ENCODE results near the gene IFT43.

IFT43 gene

GRCh38 chr14:76051717-76052465 lies 66.3 kb downstream of the IFT43 start:
- no peak overlapping the region for H3K9ac ChIP-seq (ENCODE audit: low read length in 2 of 2)
- H3K27ac ChIP-seq (ENCODE audit: low read length): no peak overlapping the region
- H3K27me3 ChIP-seq (ENCODE audit: control insufficient read depth in 1 of 2, insufficient read depth in 2 of 2, low read length in 2 of 2): no peaks in the 10 kb centered on the region
- H3K4me3 ChIP-seq (ENCODE audit: low read length in 2 of 2): no peak overlapping the region
- peaks cover 2% of the 10 kb centered on the region for H3K4me1 ChIP-seq (ENCODE audit: control insufficient read depth, insufficient read depth, low read length)
- no peaks in the 10 kb centered on the region for H3K36me3 ChIP-seq (ENCODE audit: control insufficient read depth in 2 of 2, insufficient read depth in 2 of 2, low read length in 2 of 2)
- no peaks in the 10 kb centered on the region for H3K9me3 ChIP-seq (ENCODE audit: control insufficient read depth in 2 of 2, low read length in 2 of 2)

DNA sequence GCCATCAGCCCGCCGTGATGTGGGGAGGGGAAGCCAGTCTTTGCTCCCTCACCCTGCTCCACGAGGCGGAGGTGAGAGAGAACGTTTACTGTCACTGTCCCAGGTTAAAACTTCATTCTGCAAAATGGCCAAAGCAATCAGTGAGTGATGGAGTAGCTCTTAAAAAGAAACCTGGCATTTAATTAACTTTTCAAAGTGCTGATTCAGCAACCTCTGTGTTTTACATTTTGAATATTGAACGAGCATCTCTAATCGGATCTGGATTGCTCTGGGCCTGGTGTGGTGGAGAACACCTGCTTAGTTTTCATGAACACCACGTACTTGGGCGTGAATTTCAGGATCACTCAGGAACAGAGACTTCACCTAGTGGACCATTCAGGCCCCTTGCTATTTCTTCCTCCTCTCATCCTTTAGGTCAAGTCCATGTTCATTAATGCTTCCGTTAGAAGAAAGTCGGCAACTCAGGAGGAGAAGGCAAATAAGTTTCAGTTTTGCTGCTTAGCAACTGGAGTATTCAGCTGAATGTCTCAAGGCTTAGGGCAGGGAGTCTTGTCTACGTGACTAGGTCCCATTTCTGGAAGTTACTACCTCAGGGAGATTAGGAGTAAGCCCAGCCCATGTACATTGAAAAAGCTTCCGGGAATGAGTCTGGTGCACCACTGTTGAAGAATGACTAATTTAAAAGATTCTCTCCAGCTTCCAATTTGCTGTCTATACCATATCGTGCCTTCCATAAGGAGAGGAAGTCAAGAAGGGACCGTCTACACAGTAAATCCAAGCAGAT lies 68.2 kb downstream of the IFT43 start:
- no peak overlapping the region for H3K9ac ChIP-seq (ENCODE audit: low read length in 2 of 2)
- no peaks in the 10 kb centered on the region for H3K27me3 ChIP-seq (ENCODE audit: control insufficient read depth in 1 of 2, insufficient read depth in 2 of 2, low read length in 2 of 2)
- peaks cover 0 to 2% of the 10 kb centered on the region in 2 donors for H3K36me3 ChIP-seq (ENCODE audit: control insufficient read depth in 2 of 2, insufficient read depth in 2 of 2, low read length in 2 of 2)
- H3K9me3 ChIP-seq (ENCODE audit: control insufficient read depth in 2 of 2, low read length in 2 of 2): no peaks in the 10 kb centered on the region
- no peak overlapping the region for H3K27ac ChIP-seq (ENCODE audit: low read length)
- no peak overlapping the region for H3K4me3 ChIP-seq (ENCODE audit: low read length in 2 of 2)
- H3K4me1 ChIP-seq (ENCODE audit: control insufficient read depth, insufficient read depth, low read length): peaks cover 2% of the 10 kb centered on the region

DNA sequence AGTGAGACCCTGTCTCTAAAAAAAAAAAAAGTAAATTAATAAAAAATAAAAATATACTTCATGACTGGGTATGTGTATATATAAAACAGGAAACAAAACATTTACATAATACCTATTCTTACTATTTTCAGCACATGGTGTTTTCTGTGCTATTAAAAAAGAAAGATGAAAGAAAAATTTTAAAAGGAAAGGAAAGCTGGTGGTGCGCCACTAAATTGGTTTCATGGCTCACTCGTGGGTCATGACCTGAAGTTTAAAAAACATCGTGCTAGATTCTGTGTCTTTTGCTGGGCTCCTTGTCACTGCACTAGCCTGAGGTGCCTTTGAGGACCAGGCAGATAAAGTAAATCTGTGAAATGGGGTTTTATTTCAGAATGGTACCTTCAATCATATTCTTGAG lies 69.8 kb downstream of the IFT43 start:
- Histone ChIP-seq H3K36me3 (ENCODE audit: control insufficient read depth in 2 of 2, insufficient read depth in 2 of 2, low read length in 2 of 2) (peaks cover 7 to 9% of the 10 kb centered on the region in 2 donors), H3K4me3 (ENCODE audit: low read length in 2 of 2) (no peak overlapping the region), H3K9ac (ENCODE audit: low read length in 2 of 2) (no peak overlapping the region), H3K27me3 (ENCODE audit: control insufficient read depth in 1 of 2, insufficient read depth in 2 of 2, low read length in 2 of 2) (no peaks in the 10 kb centered on the region), H3K9me3 (ENCODE audit: control insufficient read depth in 2 of 2, low read length in 2 of 2) (no peaks in the 10 kb centered on the region), H3K4me1 (ENCODE audit: control insufficient read depth, insufficient read depth, low read length) (peaks cover 2% of the 10 kb centered on the region), H3K27ac (ENCODE audit: low read length) (no peak overlapping the region)

DNA sequence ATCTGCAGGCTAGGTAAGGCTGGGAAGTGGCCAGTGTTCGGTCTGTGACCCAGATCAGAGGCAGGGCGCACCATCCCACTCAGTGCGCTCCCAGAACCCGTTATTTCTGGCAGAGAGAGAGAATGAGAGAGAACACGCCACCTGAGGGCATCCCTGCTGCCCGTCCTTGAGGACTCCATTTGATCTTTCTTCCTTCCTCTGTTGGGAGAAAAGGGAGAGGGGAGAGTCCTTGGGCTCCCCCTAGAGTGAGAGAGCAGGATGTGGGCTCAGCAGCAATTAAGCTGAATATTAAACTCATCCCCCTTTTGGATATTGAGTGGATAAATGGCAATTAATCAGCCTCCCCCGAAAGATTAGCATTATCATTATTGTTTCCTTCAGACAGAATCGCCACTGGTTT lies 70.6 kb downstream of the IFT43 start:
- H3K36me3 ChIP-seq (ENCODE audit: control insufficient read depth in 2 of 2, insufficient read depth in 2 of 2, low read length in 2 of 2): peaks cover 7 to 9% of the 10 kb centered on the region in 2 donors
- H3K4me3 ChIP-seq (ENCODE audit: low read length in 2 of 2): no peak overlapping the region
- no peaks in the 10 kb centered on the region for H3K27me3 ChIP-seq (ENCODE audit: control insufficient read depth in 1 of 2, insufficient read depth in 2 of 2, low read length in 2 of 2)
- H3K27ac ChIP-seq (ENCODE audit: low read length): no peak overlapping the region
- no peak overlapping the region for H3K9ac ChIP-seq (ENCODE audit: low read length in 2 of 2)
- no peaks in the 10 kb centered on the region for H3K9me3 ChIP-seq (ENCODE audit: control insufficient read depth in 2 of 2, low read length in 2 of 2)
- peaks cover 2% of the 10 kb centered on the region for H3K4me1 ChIP-seq (ENCODE audit: control insufficient read depth, insufficient read depth, low read length)

GRCh38 chr14:76057914-76058313 lies 72.4 kb downstream of the IFT43 start:
- H3K4me1 ChIP-seq (ENCODE audit: control insufficient read depth, insufficient read depth, low read length): peaks cover 2% of the 10 kb centered on the region
- no peaks in the 10 kb centered on the region for H3K9me3 ChIP-seq (ENCODE audit: control insufficient read depth in 2 of 2, low read length in 2 of 2)
- no peak overlapping the region for H3K27ac ChIP-seq (ENCODE audit: low read length)
- no peaks in the 10 kb centered on the region for H3K27me3 ChIP-seq (ENCODE audit: control insufficient read depth in 1 of 2, insufficient read depth in 2 of 2, low read length in 2 of 2)
- H3K9ac ChIP-seq (ENCODE audit: low read length in 2 of 2): no peak overlapping the region
- H3K36me3 ChIP-seq (ENCODE audit: control insufficient read depth in 2 of 2, insufficient read depth in 2 of 2, low read length in 2 of 2): peaks cover 7 to 9% of the 10 kb centered on the region in 2 donors
- H3K4me3 ChIP-seq (ENCODE audit: low read length in 2 of 2): no peak overlapping the region

- Histone ChIP-seq H3K4me3 (ENCODE audit: low read length in 2 of 2) (no peak overlapping the region), H3K36me3 (ENCODE audit: control insufficient read depth in 2 of 2, insufficient read depth in 2 of 2, low read length in 2 of 2) (peaks cover 18 to 19% of the 10 kb centered on the region in 2 donors), H3K27me3 (ENCODE audit: control insufficient read depth in 1 of 2, insufficient read depth in 2 of 2, low read length in 2 of 2) (no peaks in the 10 kb centered on the region), H3K4me1 (ENCODE audit: control insufficient read depth, insufficient read depth, low read length) (no peaks in the 10 kb centered on the region), H3K27ac (ENCODE audit: low read length) (no peak overlapping the region), H3K9ac (ENCODE audit: low read length in 2 of 2) (no peak overlapping the region), H3K9me3 (ENCODE audit: control insufficient read depth in 2 of 2, low read length in 2 of 2) (no peaks in the 10 kb centered on the region)
These were observed 77.8 kb downstream of the IFT43 start for GRCh38 chr14:76063327-76063726.

DNA sequence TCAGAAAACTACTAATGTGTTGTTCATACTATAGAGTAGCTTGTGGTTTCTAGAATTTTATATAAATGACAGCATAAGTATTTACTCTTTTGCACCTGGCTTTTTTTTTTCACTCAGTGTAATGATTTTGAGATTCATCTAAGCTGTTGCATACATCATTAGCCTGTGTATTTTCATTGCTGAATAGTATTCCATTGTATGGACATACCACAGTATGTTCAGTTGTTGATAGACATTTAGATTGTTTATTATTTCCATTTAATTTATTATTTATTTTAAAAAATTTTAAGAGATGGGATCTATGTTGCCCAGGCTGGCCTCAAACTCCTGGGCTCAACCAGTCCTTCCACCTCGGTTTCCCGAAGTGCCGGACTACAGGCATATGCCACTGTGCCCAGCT lies 80.0 kb downstream of the IFT43 start:
- Histone ChIP-seq H3K27me3 (ENCODE audit: control insufficient read depth in 1 of 2, insufficient read depth in 2 of 2, low read length in 2 of 2) (no peaks in the 10 kb centered on the region), H3K4me3 (ENCODE audit: low read length in 2 of 2) (no peak overlapping the region), H3K9me3 (ENCODE audit: control insufficient read depth in 2 of 2, low read length in 2 of 2) (no peaks in the 10 kb centered on the region), H3K4me1 (ENCODE audit: control insufficient read depth, insufficient read depth, low read length) (no peaks in the 10 kb centered on the region), H3K27ac (ENCODE audit: low read length) (no peak overlapping the region), H3K36me3 (ENCODE audit: control insufficient read depth in 2 of 2, insufficient read depth in 2 of 2, low read length in 2 of 2) (peaks cover 16 to 17% of the 10 kb centered on the region in 2 donors), H3K9ac (ENCODE audit: low read length in 2 of 2) (no peak overlapping the region)

- Histone ChIP-seq H3K4me3 (ENCODE audit: low read length in 2 of 2) (no peak overlapping the region), H3K36me3 (ENCODE audit: control insufficient read depth in 2 of 2, insufficient read depth in 2 of 2, low read length in 2 of 2) (peaks cover 21 to 28% of the 10 kb centered on the region in 2 donors), H3K9ac (ENCODE audit: low read length in 2 of 2) (no peak overlapping the region), H3K4me1 (ENCODE audit: control insufficient read depth, insufficient read depth, low read length) (no peaks in the 10 kb centered on the region), H3K9me3 (ENCODE audit: control insufficient read depth in 2 of 2, low read length in 2 of 2) (no peaks in the 10 kb centered on the region), H3K27me3 (ENCODE audit: control insufficient read depth in 1 of 2, insufficient read depth in 2 of 2, low read length in 2 of 2) (no peaks in the 10 kb centered on the region), H3K27ac (ENCODE audit: low read length) (no peak overlapping the region)
These were observed 82.0 kb downstream of the IFT43 start for GRCh38 chr14:76067536-76067935.

GRCh38 chr14:76073717-76074116 lies 88.2 kb downstream of the IFT43 start:
- H3K9me3 ChIP-seq (ENCODE audit: control insufficient read depth in 2 of 2, low read length in 2 of 2): no peaks in the 10 kb centered on the region
- H3K4me3 ChIP-seq (ENCODE audit: low read length in 2 of 2): no peak overlapping the region
- peaks cover 13 to 14% of the 10 kb centered on the region in 2 donors for H3K36me3 ChIP-seq (ENCODE audit: control insufficient read depth in 2 of 2, insufficient read depth in 2 of 2, low read length in 2 of 2)
- no peak overlapping the region for H3K27ac ChIP-seq (ENCODE audit: low read length)
- no peaks in the 10 kb centered on the region for H3K27me3 ChIP-seq (ENCODE audit: control insufficient read depth in 1 of 2, insufficient read depth in 2 of 2, low read length in 2 of 2)
- no peak overlapping the region for H3K9ac ChIP-seq (ENCODE audit: low read length in 2 of 2)
- no peaks in the 10 kb centered on the region for H3K4me1 ChIP-seq (ENCODE audit: control insufficient read depth, insufficient read depth, low read length)

DNA sequence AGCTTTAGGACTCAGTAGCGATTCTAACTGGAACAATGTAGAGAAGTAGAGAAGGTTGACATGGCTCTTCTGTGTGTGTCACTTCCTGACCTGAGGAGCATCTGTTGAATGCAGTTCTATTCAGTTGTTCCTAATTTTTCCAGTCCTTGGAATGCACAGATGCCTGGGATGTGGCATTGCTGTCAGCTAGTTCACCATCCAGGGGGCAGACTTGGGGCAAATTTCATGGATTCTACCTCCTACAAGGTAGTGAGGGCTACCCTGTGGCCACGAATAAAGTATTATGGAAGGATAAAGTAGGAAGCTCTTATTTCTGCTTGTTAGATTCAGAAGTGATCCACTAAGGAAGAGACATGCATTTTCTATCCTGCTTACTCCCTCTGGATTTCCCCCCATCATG lies 91.8 kb downstream of the IFT43 start:
- Histone ChIP-seq H3K36me3 (ENCODE audit: control insufficient read depth in 2 of 2, insufficient read depth in 2 of 2, low read length in 2 of 2) (peaks cover 5 to 12% of the 10 kb centered on the region in 2 donors), H3K9ac (ENCODE audit: low read length in 2 of 2) (no peak overlapping the region)

GRCh38 chr14:76078501-76078900 lies 92.9 kb downstream of the IFT43 start:
- no peak overlapping the region for H3K9ac ChIP-seq (ENCODE audit: low read length in 2 of 2)
- no peaks in the 10 kb centered on the region for H3K4me1 ChIP-seq (ENCODE audit: control insufficient read depth, insufficient read depth, low read length)
- no peaks in the 10 kb centered on the region for H3K9me3 ChIP-seq (ENCODE audit: control insufficient read depth in 2 of 2, low read length in 2 of 2)
- H3K4me3 ChIP-seq (ENCODE audit: low read length in 2 of 2): no peak overlapping the region
- peaks cover 3 to 22% of the 10 kb centered on the region in 2 donors for H3K36me3 ChIP-seq (ENCODE audit: control insufficient read depth in 2 of 2, insufficient read depth in 2 of 2, low read length in 2 of 2)
- no peak overlapping the region for H3K27ac ChIP-seq (ENCODE audit: low read length)
- H3K27me3 ChIP-seq (ENCODE audit: control insufficient read depth in 1 of 2, insufficient read depth in 2 of 2, low read length in 2 of 2): no peaks in the 10 kb centered on the region

More for the DNA sequence above, 91.8 kb downstream of the IFT43 start:
- H3K4me1 ChIP-seq (ENCODE audit: control insufficient read depth, insufficient read depth, low read length): no peaks in the 10 kb centered on the region
- H3K4me3 ChIP-seq (ENCODE audit: low read length in 2 of 2): no peak overlapping the region
- no peaks in the 10 kb centered on the region for H3K27me3 ChIP-seq (ENCODE audit: control insufficient read depth in 1 of 2, insufficient read depth in 2 of 2, low read length in 2 of 2)
- no peak overlapping the region for H3K27ac ChIP-seq (ENCODE audit: low read length)
- no peaks in the 10 kb centered on the region for H3K9me3 ChIP-seq (ENCODE audit: control insufficient read depth in 2 of 2, low read length in 2 of 2)
